Left cardiac atrium (tissue), 4 donors: Measurements from ENCODE around the gene ZNF239. TPM values are rescaled to one million over a fixed set of nuclear protein-coding genes. Genes with fewer than 3 reads are reported as not detected.
"Not testable (repeated sequence)": the region's sequence is repeated elsewhere in the genome, so short reads cannot be mapped to it uniquely, and the experiment has no call there.

Experiments
- ATAC-seq, 2 donors: fragments of 200-7000 bp; cut with Tn5 transposase; one replicate each; pipeline ENCODE4 v1.9.1; 2020; ENCODE audit warnings: mild to moderate bottlenecking in 2 of 2, moderate library complexity in 2 of 2
- DNase-seq: peaks from one replicate; pipeline ENCODE4 v3.0.0-alpha.2; 2020
- intact Hi-C, 2 donors: fragments of 100-400 bp; cut with DNase I; formaldehyde crosslinking; loops; one replicate each; pipeline versions ENCODE4 v1.14.1 to v1.15.1; 2022 to 2023
- total RNA-seq, 2 donors: library from RNA; stranded (reverse); fragmentation: NEBNext Ultra II Directional; extraction: Animal tissue kit (Norgen Biotek cat#: 25700); gene quantifications; one replicate each; pipeline ENCODE4 v1.2.1, GENCODE V29; 2021
- donor health status: DM: no; HTN: yes; CAD: no.
- donor health status: DM: no; HTN: yes; CAD: no; lungs with severe emphysema.
- donor health status: DM: yes; HTN: yes; CAD: no.
- donor health status: Dilated cardiomyopathy.

The ZNF239 gene
- total RNA-seq, 2 donors from 2014 or later: 2.1 to 2.2 TPM

DNA sequence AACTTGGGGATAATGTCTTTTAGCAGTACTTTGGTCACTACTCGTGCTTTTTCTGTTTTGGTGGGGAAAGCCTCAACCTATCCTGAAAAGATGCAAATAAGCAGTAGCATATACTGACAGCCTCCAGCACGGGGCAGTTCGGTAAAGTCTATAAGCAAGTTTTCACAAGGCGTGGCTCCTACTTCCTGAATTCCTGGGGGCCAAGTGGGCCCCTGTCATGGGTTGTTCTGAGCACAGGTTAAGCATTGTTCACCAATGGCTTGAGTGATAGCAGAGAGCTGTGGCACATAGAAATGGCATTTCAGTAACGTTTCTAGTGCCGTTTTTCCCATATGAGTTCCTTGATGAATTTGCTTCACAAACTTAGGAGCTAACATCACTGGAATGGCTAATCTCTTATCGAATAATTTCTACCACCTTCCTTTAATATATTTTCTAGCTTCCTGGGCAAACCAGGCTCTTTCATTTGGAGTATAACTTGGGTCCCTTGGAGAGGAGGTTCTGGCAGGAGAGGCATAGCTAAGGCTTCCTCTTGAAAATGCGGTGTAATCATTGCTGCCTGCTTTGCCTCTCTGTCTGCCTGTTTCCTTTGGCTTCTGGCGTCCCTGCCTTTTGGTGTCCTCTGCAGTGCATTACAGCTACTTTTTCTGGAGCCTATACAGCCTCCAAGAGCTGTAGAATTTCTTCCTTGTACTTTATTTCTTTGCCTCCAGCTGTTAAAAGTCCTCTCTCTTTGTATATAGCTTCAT, 11.7 kb upstream of the ZNF239 start:
- ATAC-seq: no peak
- DNase-seq: no peak
- intact Hi-C loops: no loop called here

- ATAC-seq (no peak), DNase-seq (no peak)
- intact Hi-C loops: no loop called here
Measured at GRCh38 chr10:43585046-43585445, 10.6 kb upstream of the ZNF239 start.

- ATAC-seq (no peak), DNase-seq (no peak)
- intact Hi-C loops: no loop called here
Measured at GRCh38 chr10:43584051-43584450, 9.6 kb upstream of the ZNF239 start.

DNA sequence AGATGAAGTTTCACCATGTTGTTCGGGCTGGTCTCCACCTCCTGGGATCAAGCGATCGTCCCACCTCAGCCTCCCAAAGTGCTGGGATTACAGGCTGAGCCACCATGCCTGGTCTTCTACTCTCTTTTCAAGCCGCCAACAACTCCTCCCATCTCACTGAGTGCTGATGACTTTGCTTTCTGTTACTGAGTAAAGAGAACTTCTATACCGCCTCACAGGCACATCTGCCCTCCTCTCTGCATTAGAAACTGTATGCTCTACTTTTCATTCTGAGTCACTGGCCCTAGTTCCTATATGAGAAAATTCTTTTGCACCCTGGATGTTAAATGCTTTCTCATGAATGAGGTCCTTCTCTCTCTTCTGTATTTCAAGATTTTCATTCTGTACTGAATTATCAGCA, 2.2 kb upstream of the ZNF239 start:
- intact Hi-C loops: no loop called here
- DNase-seq: no peak
- no peak for ATAC-seq

DNA sequence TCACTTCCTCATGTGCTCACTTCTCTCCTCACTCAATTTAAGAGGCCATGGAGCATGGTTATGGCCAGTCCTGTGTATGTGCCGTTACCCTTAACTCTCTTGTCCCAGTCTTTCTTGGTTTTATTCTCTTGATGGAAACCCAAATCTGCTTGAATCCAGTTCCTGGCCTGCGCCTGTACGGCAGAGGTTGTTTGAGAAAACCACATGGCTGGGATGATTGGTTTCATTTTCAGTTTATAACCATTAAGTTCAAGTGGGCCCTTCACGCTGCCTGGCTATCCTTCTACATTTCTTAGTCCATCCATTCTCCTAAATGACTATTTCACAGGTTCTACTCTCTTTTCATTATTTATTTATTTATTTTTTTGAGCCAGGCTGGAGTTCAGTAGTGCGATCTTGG, 1.6 kb upstream of the ZNF239 start:
- ATAC-seq: no peak
- intact Hi-C loops: no loop called here

DNA sequence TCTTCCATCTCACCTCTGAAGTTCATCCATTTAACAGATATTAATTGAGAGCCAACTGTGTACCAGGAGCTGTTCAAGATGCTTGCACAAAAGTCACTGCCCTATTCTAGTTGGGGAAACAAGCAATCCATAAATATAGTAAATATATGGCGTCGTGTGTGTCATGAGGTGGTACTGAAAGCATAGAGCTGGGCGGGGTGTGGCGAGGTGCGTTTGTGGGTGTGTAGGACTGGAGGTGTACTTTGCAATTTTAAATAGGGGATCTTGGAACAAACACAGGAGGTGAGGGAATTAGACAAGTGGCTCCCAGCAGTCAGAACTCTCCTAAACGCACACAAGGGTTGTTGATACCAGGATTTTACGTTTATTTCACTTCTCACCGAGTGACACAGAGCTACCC, 490 bp upstream of the ZNF239 start:
- intact Hi-C loops: no loop called here

More for the DNA sequence above, 1.6 kb upstream of the ZNF239 start:
- no peak for DNase-seq

GRCh38 chr10:43573250-43574000, 991 bp downstream of the ZNF239 start:
- intact Hi-C loops: no loop called here
- no peak for ATAC-seq
- DNase-seq: no peak

More for the DNA sequence above, 490 bp upstream of the ZNF239 start:
- DNase-seq (no peak), ATAC-seq (no peak)

DNA sequence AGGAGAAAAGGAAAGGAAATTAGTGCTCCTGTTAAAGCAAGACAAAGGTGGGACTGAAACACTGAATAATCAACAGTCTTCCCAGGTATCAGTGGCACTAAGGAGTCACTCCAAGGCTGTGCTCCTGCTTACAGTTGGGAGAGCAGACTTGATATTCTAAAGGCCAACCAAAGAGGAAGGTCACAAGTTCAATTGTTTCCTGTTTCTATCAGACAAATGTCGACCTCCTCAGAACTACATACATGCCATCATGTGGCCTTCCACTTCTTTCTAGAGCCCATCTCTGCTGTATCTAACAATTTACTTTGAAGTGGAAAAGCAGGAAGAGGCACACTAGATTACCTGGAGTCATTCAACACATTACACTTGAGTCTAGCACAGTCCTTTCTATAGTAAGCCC, 3.4 kb downstream of the ZNF239 start:
- intact Hi-C loops: no loop called here
- ATAC-seq: no peak

GRCh38 chr10:43569681-43570080, 4.7 kb downstream of the ZNF239 start:
- intact Hi-C loops: no loop called here
- ATAC-seq (no peak), DNase-seq (no peak)

More for the DNA sequence above, 3.4 kb downstream of the ZNF239 start:
- DNase-seq: no peak

- intact Hi-C loops: no loop called here
- DNase-seq (no peak), ATAC-seq (no peak)
Measured at GRCh38 chr10:43557214-43557613, 17.2 kb downstream of the ZNF239 start.

GRCh38 chr10:43543746-43544145, 30.7 kb downstream of the ZNF239 start:
- ATAC-seq, intact Hi-C loops, DNase-seq: not testable (repeated sequence)

- DNase-seq: no peak
- ATAC-seq: no peak
- intact Hi-C loops: no loop called here
Measured at GRCh38 chr10:43524434-43525247, 49.8 kb downstream of the ZNF239 start.

Other genes with a start within 250 kb of the ZNF239 start
- gene FXYD4, start 203.0 kb downstream of the ZNF239 start, total RNA-seq: not detected
- gene HNRNPF, start 165.4 kb downstream of the ZNF239 start, total RNA-seq: 100 to 1,000 TPM in 1 of 2 donors, 10 to 100 TPM in 1; 83.6 to 107 TPM
- 1 to 10 TPM; 2.2 to 2.3 TPM for gene ZNF487, start 137.5 kb downstream of the ZNF239 start, total RNA-seq
- gene ZNF485, start 31.8 kb upstream of the ZNF239 start, total RNA-seq: 1 to 10 TPM; 2.0 to 2.8 TPM
- gene ZNF32, start 74.3 kb upstream of the ZNF239 start, total RNA-seq: 10 to 100 TPM; 41.3 to 41.6 TPM